ENCODE data around the gene TGIF2.
A peak's percentile ranks its signal among the peaks of the same experiment; 100 is the strongest.

DNA sequence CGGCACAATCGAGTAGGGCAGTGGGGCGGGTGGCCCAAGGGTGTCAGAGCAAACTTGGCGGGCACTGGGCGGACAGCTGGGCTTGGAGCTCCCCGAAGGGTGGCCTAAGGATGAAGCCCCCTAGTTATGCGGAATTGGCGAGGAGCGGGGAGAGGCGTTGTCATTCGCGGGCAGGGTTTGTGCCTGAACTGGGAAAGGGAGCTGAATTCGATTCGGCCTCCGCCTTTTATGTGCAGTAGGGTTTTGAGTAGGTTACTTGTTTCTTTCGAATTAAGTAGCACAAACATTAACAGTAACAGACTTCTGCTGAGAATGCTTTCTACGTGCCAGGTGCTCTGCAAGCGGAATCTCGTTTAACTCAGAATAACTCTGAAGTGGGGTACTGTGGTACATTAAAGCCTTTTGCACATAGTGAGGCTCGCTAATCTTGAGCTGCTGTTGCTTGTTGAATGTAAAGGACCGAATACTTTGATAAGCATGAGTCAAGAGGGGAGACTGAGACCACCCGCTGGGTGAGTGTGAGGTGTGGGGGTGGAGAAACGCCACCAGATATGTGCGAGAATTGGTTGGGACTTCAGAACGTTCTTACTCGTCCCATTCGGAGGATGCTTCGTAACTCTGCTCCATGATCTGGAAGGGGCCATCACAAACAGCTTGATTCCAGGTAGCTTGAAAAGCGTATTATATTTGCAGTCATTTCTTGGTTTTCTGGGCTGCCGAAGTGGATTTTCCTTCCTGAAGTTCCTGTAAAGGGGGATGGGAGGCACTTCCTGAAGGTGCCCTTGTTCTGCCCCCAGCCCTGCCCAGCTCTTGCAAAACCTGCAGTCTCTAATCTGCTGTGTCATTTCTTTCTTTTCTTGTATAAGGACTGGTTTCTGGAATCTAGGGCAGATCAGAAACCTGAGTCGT is 33.0 kb downstream of the TGIF2 start:
- TF ChIP-seq SIN3A (conservative IDR thresholded peaks at IDR 0.05 in 1 of 2, IDR thresholded peaks at IDR 0.05 in 1 of 2; ENCODE audit: low read depth in 1 of 2, low read length in 2 of 2) (0 out of 4 replicates have a peak, but pooled peaks of 1 of the 2 experiments have one; percentile 37), HDAC2 (IDR thresholded peaks at IDR 0.05; ENCODE audit: borderline replicate concordance in 1 of 2, low read depth in 2 of 2, low read length in 2 of 2) (no peak), JUN (IDR thresholded peaks at IDR 0.05; ENCODE audit: low read depth, low read length) (no peak), TCF12 (IDR thresholded peaks at IDR 0.05; ENCODE audit: low read depth, low read length) (no peak), BCL11A (IDR thresholded peaks at IDR 0.05; ENCODE audit: low read depth in 2 of 2, low read length in 2 of 2) (no peak), CBX8 (IDR thresholded peaks at IDR 0.05; ENCODE audit: borderline replicate concordance, low read depth, low read length) (no peak), CHD2 (IDR thresholded peaks at IDR 0.05; ENCODE audit: low read length) (no peak), CEBPB (IDR thresholded peaks at IDR 0.05; ENCODE audit: low read depth, low read length) (no peak), POLR2AphosphoS5 (IDR thresholded peaks at IDR 0.05; ENCODE audit: low read depth, low read length) (no peak), YY1 (IDR thresholded peaks at IDR 0.05; ENCODE audit: low read depth, low read length) (no peak), ZNF274 (IDR thresholded peaks at IDR 0.05; ENCODE audit: borderline replicate concordance, extremely low read depth, low read length) (no peak)
- TF ChIP-seq, protein P1, sequence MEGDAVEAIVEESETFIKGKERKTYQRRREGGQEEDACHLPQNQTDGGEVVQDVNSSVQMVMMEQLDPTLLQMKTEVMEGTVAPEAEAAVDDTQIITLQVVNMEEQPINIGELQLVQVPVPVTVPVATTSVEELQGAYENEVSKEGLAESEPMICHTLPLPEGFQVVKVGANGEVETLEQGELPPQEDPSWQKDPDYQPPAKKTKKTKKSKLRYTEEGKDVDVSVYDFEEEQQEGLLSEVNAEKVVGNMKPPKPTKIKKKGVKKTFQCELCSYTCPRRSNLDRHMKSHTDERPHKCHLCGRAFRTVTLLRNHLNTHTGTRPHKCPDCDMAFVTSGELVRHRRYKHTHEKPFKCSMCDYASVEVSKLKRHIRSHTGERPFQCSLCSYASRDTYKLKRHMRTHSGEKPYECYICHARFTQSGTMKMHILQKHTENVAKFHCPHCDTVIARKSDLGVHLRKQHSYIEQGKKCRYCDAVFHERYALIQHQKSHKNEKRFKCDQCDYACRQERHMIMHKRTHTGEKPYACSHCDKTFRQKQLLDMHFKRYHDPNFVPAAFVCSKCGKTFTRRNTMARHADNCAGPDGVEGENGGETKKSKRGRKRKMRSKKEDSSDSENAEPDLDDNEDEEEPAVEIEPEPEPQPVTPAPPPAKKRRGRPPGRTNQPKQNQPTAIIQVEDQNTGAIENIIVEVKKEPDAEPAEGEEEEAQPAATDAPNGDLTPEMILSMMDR (IDR thresholded peaks at IDR 0.05; ENCODE audit: control extremely low read depth in 1 of 3, insufficient read depth in 1 of 3, low read depth in 1 of 3, low read length in 3 of 3), result no peak
